Hepatocyte (in vitro differentiated cells): Measurements from ENCODE around the gene CD93.

Source experiments
- CTCF ChIP-seq: fragments of 200-600 bp; sonication (generic); IDR thresholded peaks from 2 replicates; pipeline ENCODE4 v1.5.1; 2016; ENCODE audit warnings: antibody characterized with exemption, mild to moderate bottlenecking; ENCODE audit not compliant: poor library complexity
- EZH2 ChIP-seq: fragments of 200-600 bp; sonication (generic); IDR thresholded peaks from 2 replicates; pipeline ENCODE4 v1.6.1; 2016; ENCODE audit warnings: antibody characterized with exemption, mild to moderate bottlenecking, borderline replicate concordance
- EZH2phosphoT487 ChIP-seq: fragments of 200-600 bp; sonication (generic); IDR thresholded peaks from one replicate; pipeline ENCODE4 v1.6.1; 2018; ENCODE audit warnings: antibody characterized with exemption, mild to moderate bottlenecking, low read depth, moderate library complexity; ENCODE audit not compliant: unreplicated experiment, severe bottlenecking

- TF ChIP-seq CTCF (no peak), EZH2phosphoT487 (no peak), EZH2 (no peak)
These were observed 27.9 kb downstream of the CD93 start for GRCh38 chr20:23058240-23058639.
